CD8-positive, alpha-beta memory T cell (primary cell): ENCODE data around the gene RBMX2. TPM values are rescaled to one million over a fixed set of nuclear protein-coding genes. Genes with fewer than 3 reads are reported as not detected.
"Not testable (repeated sequence)": the region's sequence is repeated elsewhere in the genome, so short reads cannot be mapped to it uniquely, and the experiment has no call there.

ENCODE experiments used
- CTCF ChIA-PET: fragments of 350-600 bp; sonication (Branson Sonifier 250); formaldehyde crosslinking; loops from one replicate; lab custom pipeline; 2021; ENCODE audit warnings: antibody characterized with exemption; lab: Charles Lee
- POLR2A ChIA-PET: fragments of 350-600 bp; sonication (Branson Sonifier 250); formaldehyde crosslinking; loops from one replicate; lab custom pipeline; 2021; ENCODE audit warnings: antibody characterized with exemption; lab: Charles Lee
- DNase-seq, 5 donors: peaks; one replicate each; pipeline versions ENCODE4 v3.0.0 to v3.0.0-alpha.2; 2020 to 2022; ENCODE audit warnings: mixed read lengths in 1 of 5
- H3K27ac ChIP-seq: one replicate; pipeline ENCODE4 v1.7.0; 2013; ENCODE audit warnings: low read depth, mild to moderate bottlenecking, low read length, moderate library complexity
- H3K27me3 ChIP-seq: 2 replicates; pipeline ENCODE4 v1.7.0; 2013; ENCODE audit warnings: low read length, mild to moderate bottlenecking; ENCODE audit not compliant: insufficient read depth, poor library complexity, severe bottlenecking
- H3K36me3 ChIP-seq: 2 replicates; pipeline ENCODE4 v1.7.0; 2013; ENCODE audit warnings: mild to moderate bottlenecking, low read length, moderate library complexity; ENCODE audit not compliant: insufficient read depth
- H3K4me1 ChIP-seq: 2 replicates; pipeline ENCODE4 v1.7.0; 2013; ENCODE audit warnings: mild to moderate bottlenecking, low read length, moderate library complexity; ENCODE audit not compliant: insufficient read depth
- H3K4me3 ChIP-seq: 2 replicates; pipeline ENCODE4 v1.7.0; 2013; ENCODE audit warnings: mild to moderate bottlenecking, low read length
- H3K9me3 ChIP-seq: 2 replicates; pipeline ENCODE4 v1.7.0; 2013; ENCODE audit warnings: mild to moderate bottlenecking, low read length
- H3K27ac Mint-ChIP-seq, 8 donors: one replicate each; pipeline ENCODE4 v1.8.0; 2020 to 2021; ENCODE audit warnings: mixed read lengths in 8 of 8, mild to moderate bottlenecking in 6 of 8, inconsistent platforms in 3 of 8, moderate library complexity in 3 of 8
- H3K27me3 Mint-ChIP-seq, 2 donors: one replicate each; pipeline ENCODE4 v1.8.0; 2020 to 2021; ENCODE audit warnings: mixed read lengths in 2 of 2, mild to moderate bottlenecking in 1 of 2, moderate library complexity in 1 of 2
- H3K36me3 Mint-ChIP-seq, 3 donors: one replicate each; pipeline ENCODE4 v1.8.0; 2020 to 2021; ENCODE audit warnings: mixed read lengths in 3 of 3, inconsistent platforms in 1 of 3, mild to moderate bottlenecking in 1 of 3
- H3K4me1 Mint-ChIP-seq, 3 donors: one replicate each; pipeline ENCODE4 v1.8.0; 2020 to 2021; ENCODE audit warnings: mixed read lengths in 3 of 3, inconsistent platforms in 1 of 3, mild to moderate bottlenecking in 1 of 3
- H3K4me3 Mint-ChIP-seq, 7 donors: one replicate each; pipeline ENCODE4 v1.8.0; 2020 to 2021; ENCODE audit warnings: mixed read lengths in 7 of 7, mild to moderate bottlenecking in 6 of 7, moderate library complexity in 4 of 7, inconsistent platforms in 2 of 7
- H3K9me3 Mint-ChIP-seq, 5 donors: one replicate each; pipeline ENCODE4 v1.8.0; 2020 to 2022; ENCODE audit warnings: mixed read lengths in 5 of 5, mild to moderate bottlenecking in 3 of 5, moderate library complexity in 2 of 5, inconsistent platforms in 1 of 5
- polyA plus RNA-seq: library from polyadenylated mRNA; unstranded; fragments of 300-500 nt; fragmentation: Illumina TruSeq; gene quantifications from one replicate; pipeline ENCODE4 v1.2.3, GENCODE V29; 2021
- total RNA-seq, 2 experiments: library from RNA; stranded (reverse); gene quantifications; one replicate each; pipeline ENCODE4 v1.2.3, GENCODE V29; 2021

The RBMX2 gene
- total and polyA plus RNA-seq, 3 experiments from 2014 or later = 25.7 to 29.8 (median 29.2) TPM

DNA sequence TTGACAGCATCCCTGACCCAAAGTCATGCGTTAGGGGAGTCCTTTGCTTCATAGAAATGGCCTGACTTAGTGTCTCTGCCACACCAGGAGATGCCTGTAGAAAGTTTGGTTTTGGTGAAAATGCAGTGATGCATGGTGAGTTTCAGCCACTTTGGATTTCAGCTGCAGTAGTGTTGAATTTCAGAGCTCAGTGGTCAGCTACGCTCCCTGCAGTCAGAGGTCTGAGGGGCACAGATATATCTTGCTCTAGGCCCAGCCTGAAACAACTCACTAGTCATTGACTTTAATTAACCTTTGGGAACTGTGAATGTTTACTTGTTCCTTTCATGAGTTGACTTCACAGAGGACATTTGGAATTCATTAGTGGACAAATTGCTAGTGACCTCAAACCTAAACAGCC lies 17.5 kb downstream of the RBMX2 start:
- POLR2A ChIA-PET = no interaction called here
- H3K36me3 ChIP-seq = no peaks in the 10 kb centered on the region
- Mint-ChIP-seq H3K4me3 (no peak overlapping the region), H3K36me3 (peaks cover 0 to 2% (median 0%) of the 10 kb centered on the region in 3 donors), H3K9me3 (no peaks in the 10 kb centered on the region), H3K27ac (no peak overlapping the region), H3K27me3 (peaks cover 0 to 7% of the 10 kb centered on the region in 2 donors), H3K4me1 (peaks cover 8 to 18% (median 9%) of the 10 kb centered on the region in 3 donors)
- no peaks in the 10 kb centered on the region for H3K9me3 ChIP-seq
- H3K4me3 ChIP-seq = no peak overlapping the region
- H3K27ac ChIP-seq = no peak overlapping the region
- CTCF ChIA-PET = no interaction called here
- no peaks in the 10 kb centered on the region for H3K27me3 ChIP-seq
- no peaks in the 10 kb centered on the region for H3K4me1 ChIP-seq
- DNase-seq = no peak

- no peak for DNase-seq
- H3K4me3 Mint-ChIP-seq = no peak overlapping the region
- Histone ChIP-seq H3K4me3 (no peak overlapping the region), H3K27ac (no peak overlapping the region), H3K36me3 (no peaks in the 10 kb centered on the region), H3K27me3 (no peaks in the 10 kb centered on the region), H3K9me3 (no peaks in the 10 kb centered on the region), H3K4me1 (no peaks in the 10 kb centered on the region)
- no peaks in the 10 kb centered on the region for H3K4me1 Mint-ChIP-seq
- ChIA-PET POLR2A (no interaction called here), CTCF (no interaction called here)
- H3K36me3 Mint-ChIP-seq = no peaks in the 10 kb centered on the region
- peak overlapping the region in 1 of 8 donors; percentile 14 for H3K27ac Mint-ChIP-seq
- peaks cover 10 to 14% of the 10 kb centered on the region in 2 donors for H3K27me3 Mint-ChIP-seq
- no peaks in the 10 kb centered on the region for H3K9me3 Mint-ChIP-seq
Measured at GRCh38 chrX:130426531-130426930, 24.7 kb downstream of the RBMX2 start.

GRCh38 chrX:130429236-130429635 lies 27.4 kb downstream of the RBMX2 start:
- peaks cover 10 to 12% of the 10 kb centered on the region in 2 donors for H3K27me3 Mint-ChIP-seq
- H3K27me3 ChIP-seq, H3K9me3 ChIP-seq, H3K4me1 ChIP-seq, POLR2A ChIA-PET, H3K36me3 Mint-ChIP-seq, H3K4me1 Mint-ChIP-seq, H3K36me3 ChIP-seq, H3K27ac ChIP-seq, H3K27ac Mint-ChIP-seq, H3K4me3 ChIP-seq, DNase-seq, CTCF ChIA-PET, H3K4me3 Mint-ChIP-seq, H3K9me3 Mint-ChIP-seq: not testable (repeated sequence)

DNA sequence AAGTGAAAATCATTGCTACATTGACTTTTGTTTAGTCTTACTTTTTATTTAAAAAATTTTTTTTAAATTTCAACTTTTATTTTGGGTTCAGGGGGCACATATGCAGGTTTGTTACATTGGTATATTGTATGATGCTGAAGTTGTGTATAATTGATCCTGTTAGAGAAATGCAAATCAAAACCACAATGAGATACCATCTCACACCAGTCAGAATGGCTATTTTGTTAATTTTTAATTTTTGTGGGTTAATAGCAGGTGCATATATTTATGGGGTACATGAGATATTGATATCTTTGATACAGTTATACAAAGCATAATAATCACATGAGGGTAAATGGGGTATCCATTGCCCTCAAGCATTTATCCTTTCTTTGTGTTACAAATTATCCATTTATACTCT lies 34.1 kb downstream of the RBMX2 start:
- H3K4me1 Mint-ChIP-seq = no peaks in the 10 kb centered on the region
- Histone ChIP-seq H3K27me3 (no peaks in the 10 kb centered on the region), H3K4me1 (no peaks in the 10 kb centered on the region), H3K9me3 (no peaks in the 10 kb centered on the region), H3K4me3 (no peak overlapping the region), H3K27ac (no peak overlapping the region), H3K36me3 (no peaks in the 10 kb centered on the region)
- H3K27ac Mint-ChIP-seq = no peak overlapping the region
- no peak overlapping the region for H3K4me3 Mint-ChIP-seq
- peaks cover 9 to 17% (median 14%) of the 10 kb centered on the region in 5 donors for H3K9me3 Mint-ChIP-seq
- POLR2A ChIA-PET = no interaction called here
- peaks cover 14 to 18% of the 10 kb centered on the region in 2 donors for H3K27me3 Mint-ChIP-seq
- CTCF ChIA-PET = no interaction called here
- peaks cover 0 to 9% (median 2%) of the 10 kb centered on the region in 3 donors for H3K36me3 Mint-ChIP-seq
- no peak for DNase-seq

DNA sequence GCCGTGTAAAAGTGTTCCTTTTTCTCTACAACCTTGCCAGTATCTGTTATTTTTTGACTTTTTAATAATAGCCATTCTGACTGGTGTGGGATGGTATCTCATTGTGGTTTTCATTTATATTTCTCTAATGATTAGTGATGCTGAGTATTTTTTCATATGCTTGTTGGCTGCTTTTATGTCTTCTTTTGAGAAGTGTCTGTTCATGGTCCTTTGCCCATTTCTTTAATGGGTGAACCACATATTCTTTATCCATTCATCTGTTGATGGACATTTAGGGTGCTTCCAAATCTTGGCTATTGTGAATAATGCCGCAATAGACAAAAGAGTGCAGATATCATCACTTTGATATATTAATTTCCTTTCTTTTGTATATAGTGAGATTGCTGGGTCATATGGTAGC lies 36.2 kb downstream of the RBMX2 start:
- H3K4me3 ChIP-seq, H3K27ac ChIP-seq, DNase-seq, H3K27ac Mint-ChIP-seq, H3K27me3 ChIP-seq, H3K36me3 ChIP-seq, H3K9me3 ChIP-seq, H3K4me1 ChIP-seq, CTCF ChIA-PET, H3K4me1 Mint-ChIP-seq, H3K4me3 Mint-ChIP-seq, POLR2A ChIA-PET, H3K36me3 Mint-ChIP-seq: not testable (repeated sequence)
- Mint-ChIP-seq H3K9me3 (peaks cover 9 to 17% (median 14%) of the 10 kb centered on the region in 5 donors), H3K27me3 (peaks cover 17 to 19% of the 10 kb centered on the region in 2 donors)

GRCh38 chrX:130443875-130444274 lies 42.1 kb downstream of the RBMX2 start:
- Mint-ChIP-seq H3K9me3 (peaks cover 5 to 11% (median 6%) of the 10 kb centered on the region in 5 donors), H3K4me1 (no peaks in the 10 kb centered on the region), H3K36me3 (peaks cover 0 to 9% (median 0%) of the 10 kb centered on the region in 3 donors), H3K4me3 (no peak overlapping the region), H3K27me3 (peaks cover 10 to 14% of the 10 kb centered on the region in 2 donors), H3K27ac (no peak overlapping the region)
- Histone ChIP-seq H3K4me1 (no peaks in the 10 kb centered on the region), H3K27me3 (no peaks in the 10 kb centered on the region), H3K4me3 (no peak overlapping the region), H3K9me3 (no peaks in the 10 kb centered on the region), H3K27ac (no peak overlapping the region), H3K36me3 (no peaks in the 10 kb centered on the region)
- CTCF ChIA-PET = no interaction called here
- POLR2A ChIA-PET = no interaction called here
- DNase-seq = no peak

- Mint-ChIP-seq H3K4me1 (no peaks in the 10 kb centered on the region), H3K27me3 (peaks cover 6 to 14% of the 10 kb centered on the region in 2 donors), H3K4me3 (no peak overlapping the region), H3K27ac (no peak overlapping the region), H3K36me3 (peaks cover 0 to 1% (median 0%) of the 10 kb centered on the region in 3 donors), H3K9me3 (peaks cover 0 to 2% (median 0%) of the 10 kb centered on the region in 5 donors)
- no peaks in the 10 kb centered on the region for H3K4me1 ChIP-seq
- H3K36me3 ChIP-seq = no peaks in the 10 kb centered on the region
- H3K4me3 ChIP-seq = no peak overlapping the region
- POLR2A ChIA-PET = no interaction called here
- H3K27ac ChIP-seq = no peak overlapping the region
- no peaks in the 10 kb centered on the region for H3K27me3 ChIP-seq
- CTCF ChIA-PET = no interaction called here
- DNase-seq = no peak
- no peaks in the 10 kb centered on the region for H3K9me3 ChIP-seq
Measured at GRCh38 chrX:130444641-130445336, 43.0 kb downstream of the RBMX2 start.

DNA sequence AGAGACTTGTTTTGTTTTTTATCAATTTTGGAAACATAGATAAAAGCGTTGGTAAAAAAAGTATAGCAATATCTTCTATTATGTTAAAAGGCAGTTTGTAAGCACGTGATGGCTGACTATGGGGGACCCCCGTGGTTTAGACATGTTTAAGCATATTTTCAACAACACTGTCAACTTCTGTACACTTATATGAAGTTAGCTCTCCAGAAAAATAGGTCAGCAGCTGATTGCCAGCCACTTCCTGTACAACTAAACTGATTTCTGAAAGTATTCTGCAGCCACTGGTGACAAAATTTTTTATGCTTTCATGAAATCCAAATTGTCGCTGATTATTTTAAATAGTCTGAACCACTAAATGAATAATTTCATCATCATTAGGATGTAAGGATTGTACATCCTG lies 45.2 kb downstream of the RBMX2 start:
- Mint-ChIP-seq H3K4me3 (no peak overlapping the region), H3K4me1 (no peaks in the 10 kb centered on the region), H3K27ac (no peak overlapping the region), H3K9me3 (peaks cover 0 to 4% (median 1%) of the 10 kb centered on the region in 5 donors), H3K36me3 (no peaks in the 10 kb centered on the region), H3K27me3 (peaks cover 1 to 5% of the 10 kb centered on the region in 2 donors)
- no peaks in the 10 kb centered on the region for H3K9me3 ChIP-seq
- no peak overlapping the region for H3K4me3 ChIP-seq
- H3K27me3 ChIP-seq = no peaks in the 10 kb centered on the region
- no peak overlapping the region for H3K27ac ChIP-seq
- CTCF ChIA-PET = no interaction called here
- no peak for DNase-seq
- no peaks in the 10 kb centered on the region for H3K36me3 ChIP-seq
- H3K4me1 ChIP-seq = no peaks in the 10 kb centered on the region
- POLR2A ChIA-PET = no interaction called here
